ENCODE results near the gene SAFB2. TPM values are rescaled to one million over a fixed set of nuclear protein-coding genes. Genes with fewer than 3 reads are reported as not detected.

Gene SAFB2
- total RNA-seq, 4 donors from 2014 or later, result 33.6 to 72.0 (median 45.2) TPM

DNA sequence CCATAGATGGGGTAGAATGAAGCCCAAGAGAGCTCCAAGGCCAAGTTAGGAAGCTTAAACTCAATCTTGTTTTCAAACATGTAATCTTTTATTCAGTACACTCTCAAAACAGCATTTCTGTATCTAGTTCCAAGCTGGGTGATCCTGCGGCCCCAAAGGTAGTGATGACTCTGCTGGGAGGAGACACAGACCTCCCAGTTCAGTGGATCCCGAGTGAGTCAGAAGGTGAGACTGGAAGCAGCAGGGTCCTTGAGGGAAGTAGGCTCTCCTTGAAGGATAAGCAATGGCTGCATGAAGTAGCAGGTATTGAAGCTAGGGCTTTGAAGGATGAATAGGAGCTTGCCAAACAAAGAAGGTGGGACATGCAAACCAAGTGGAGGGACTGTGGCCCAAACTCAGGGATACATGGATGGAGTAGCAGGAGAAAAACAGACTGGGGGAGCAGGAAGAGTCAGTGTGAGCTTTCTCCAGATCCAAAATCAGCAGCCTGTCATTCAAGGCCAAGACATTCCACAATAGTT lies 64.4 kb downstream of the SAFB2 start:
- TF ChIP-seq, protein P1, sequence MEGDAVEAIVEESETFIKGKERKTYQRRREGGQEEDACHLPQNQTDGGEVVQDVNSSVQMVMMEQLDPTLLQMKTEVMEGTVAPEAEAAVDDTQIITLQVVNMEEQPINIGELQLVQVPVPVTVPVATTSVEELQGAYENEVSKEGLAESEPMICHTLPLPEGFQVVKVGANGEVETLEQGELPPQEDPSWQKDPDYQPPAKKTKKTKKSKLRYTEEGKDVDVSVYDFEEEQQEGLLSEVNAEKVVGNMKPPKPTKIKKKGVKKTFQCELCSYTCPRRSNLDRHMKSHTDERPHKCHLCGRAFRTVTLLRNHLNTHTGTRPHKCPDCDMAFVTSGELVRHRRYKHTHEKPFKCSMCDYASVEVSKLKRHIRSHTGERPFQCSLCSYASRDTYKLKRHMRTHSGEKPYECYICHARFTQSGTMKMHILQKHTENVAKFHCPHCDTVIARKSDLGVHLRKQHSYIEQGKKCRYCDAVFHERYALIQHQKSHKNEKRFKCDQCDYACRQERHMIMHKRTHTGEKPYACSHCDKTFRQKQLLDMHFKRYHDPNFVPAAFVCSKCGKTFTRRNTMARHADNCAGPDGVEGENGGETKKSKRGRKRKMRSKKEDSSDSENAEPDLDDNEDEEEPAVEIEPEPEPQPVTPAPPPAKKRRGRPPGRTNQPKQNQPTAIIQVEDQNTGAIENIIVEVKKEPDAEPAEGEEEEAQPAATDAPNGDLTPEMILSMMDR (IDR thresholded peaks at IDR 0.05; ENCODE audit: low read depth), result no peak

DNA sequence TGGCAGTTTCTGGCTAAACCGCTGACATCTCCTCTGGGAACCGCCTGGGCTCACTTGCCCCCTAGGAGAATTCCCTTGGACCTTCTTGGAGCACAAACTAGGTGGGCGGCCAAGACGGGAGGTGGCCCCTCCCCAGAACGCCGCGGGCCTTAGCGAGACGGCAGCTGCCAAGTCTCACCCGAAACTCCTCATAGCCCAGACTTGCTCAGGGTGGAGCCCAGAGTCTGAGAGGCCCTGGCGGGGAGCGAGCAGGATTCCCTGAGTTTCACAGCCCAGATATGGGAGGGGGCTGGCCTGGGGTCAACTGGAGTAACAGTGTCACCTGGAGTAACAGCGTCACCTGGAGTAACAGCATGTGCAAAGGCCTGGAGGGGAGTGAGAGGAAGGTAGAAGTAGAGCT lies 64.9 kb downstream of the SAFB2 start:
- TF ChIP-seq, protein P1 (IDR thresholded peaks at IDR 0.05; ENCODE audit: low read depth), result no peak

DNA sequence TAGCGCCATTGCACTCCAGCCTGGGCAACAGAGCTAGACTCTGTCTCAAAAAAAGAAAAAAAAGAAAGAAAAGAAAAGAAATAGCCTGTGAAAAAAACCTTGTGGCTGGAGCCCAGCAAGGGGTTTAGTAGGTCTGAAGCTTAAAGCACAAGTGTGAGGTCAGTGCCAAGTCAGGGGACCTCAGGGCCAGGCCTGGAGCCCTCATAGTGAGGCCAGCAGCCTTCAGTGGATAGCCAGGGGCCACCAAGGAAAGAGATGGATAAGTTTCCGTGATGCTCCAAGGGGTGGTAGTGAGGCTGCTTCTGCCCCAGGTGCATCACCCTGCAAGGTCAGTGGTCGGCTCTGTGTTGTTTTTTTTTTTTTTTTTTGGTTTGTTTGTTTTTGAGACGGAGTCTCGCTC lies 67.7 kb downstream of the SAFB2 start:
- TF ChIP-seq, protein P1 (IDR thresholded peaks at IDR 0.05; ENCODE audit: low read depth), result no peak

DNA sequence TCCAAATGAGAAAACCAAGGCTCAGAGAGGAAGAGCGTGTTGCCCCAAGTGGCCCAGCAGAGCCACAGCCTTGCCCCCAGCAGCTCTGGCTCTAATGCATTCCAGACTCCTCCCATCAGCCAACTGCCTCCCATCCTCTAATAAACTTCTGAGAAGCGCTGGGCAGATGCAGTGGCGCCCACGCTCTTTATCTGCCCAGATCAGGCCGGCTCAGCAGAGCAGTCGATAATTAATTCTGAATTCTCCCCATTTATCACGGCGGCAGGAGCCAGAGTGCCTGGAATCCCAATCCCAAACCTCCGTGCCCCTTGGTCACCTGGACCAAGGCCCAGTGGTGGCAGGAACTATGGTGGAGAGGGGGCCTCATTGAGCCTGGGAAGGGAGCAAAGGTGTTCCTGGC lies 68.7 kb downstream of the SAFB2 start:
- TF ChIP-seq, protein P1 (IDR thresholded peaks at IDR 0.05; ENCODE audit: low read depth), result no peak

DNA sequence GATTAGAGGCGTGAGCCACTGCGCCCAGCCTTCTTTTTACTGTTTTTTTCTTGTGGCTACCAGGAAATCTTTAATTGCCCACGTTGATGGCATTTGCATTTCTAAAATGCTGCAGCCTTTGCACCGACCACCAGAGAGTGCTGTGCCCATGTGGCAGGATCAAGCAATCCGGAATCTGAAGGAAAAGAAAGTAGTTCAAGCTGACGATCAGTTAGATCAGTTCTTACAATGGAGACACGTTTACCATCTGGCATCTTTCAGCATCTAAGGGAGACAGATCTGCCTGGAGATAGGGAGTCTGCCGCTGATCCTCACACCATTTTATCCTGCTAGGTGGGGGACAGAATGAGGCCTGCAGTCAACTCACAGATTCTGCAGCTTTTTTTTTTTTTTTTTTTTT lies 74.7 kb downstream of the SAFB2 start:
- TF ChIP-seq, protein P1 (IDR thresholded peaks at IDR 0.05; ENCODE audit: low read depth), result no peak

DNA sequence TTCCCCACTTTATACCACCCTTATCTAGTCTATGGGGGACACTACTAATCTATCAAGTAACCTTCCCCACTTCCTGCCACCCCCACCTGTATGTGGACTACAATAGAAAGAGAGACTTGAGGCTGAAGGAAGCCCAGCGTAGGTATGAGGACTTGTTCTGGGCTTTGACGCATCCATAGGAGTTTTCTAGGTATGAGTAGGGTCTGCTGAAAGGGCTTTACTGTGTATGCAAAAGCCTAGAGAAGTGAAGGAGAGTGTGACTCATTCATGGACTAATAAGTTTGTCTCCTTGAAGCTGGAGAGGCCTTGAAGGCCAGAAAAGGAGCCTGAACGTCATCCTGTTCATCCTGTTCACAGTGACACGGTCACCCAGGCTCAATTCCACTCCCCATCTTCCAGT lies 76.6 kb downstream of the SAFB2 start:
- TF ChIP-seq, protein P1 (IDR thresholded peaks at IDR 0.05; ENCODE audit: low read depth), result no peak

DNA sequence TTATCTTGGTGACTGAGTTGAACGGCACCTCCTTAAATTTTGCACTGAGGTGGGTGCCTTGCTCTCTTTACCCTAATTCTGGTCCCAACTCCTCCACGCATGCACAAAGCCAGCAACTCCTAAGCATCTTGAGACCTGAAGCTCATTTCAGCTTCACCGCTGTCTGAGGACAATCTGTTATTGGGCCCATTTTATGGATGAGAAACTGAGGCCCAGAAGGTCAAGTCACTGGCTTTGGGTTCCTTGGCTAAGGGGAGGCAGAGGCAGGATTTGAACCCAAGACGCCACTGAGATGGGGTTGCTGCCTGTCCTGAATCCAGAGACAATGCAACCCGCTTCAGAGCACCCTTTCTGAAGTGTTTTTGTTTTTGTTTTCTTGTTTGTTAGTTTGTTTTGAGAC lies 77.5 kb downstream of the SAFB2 start:
- TF ChIP-seq, protein P1 (IDR thresholded peaks at IDR 0.05; ENCODE audit: low read depth), result no peak

All from subcutaneous adipose tissue (tissue), 4 donors.